ENCODE results near the gene MED12.

The MED12 gene

DNA sequence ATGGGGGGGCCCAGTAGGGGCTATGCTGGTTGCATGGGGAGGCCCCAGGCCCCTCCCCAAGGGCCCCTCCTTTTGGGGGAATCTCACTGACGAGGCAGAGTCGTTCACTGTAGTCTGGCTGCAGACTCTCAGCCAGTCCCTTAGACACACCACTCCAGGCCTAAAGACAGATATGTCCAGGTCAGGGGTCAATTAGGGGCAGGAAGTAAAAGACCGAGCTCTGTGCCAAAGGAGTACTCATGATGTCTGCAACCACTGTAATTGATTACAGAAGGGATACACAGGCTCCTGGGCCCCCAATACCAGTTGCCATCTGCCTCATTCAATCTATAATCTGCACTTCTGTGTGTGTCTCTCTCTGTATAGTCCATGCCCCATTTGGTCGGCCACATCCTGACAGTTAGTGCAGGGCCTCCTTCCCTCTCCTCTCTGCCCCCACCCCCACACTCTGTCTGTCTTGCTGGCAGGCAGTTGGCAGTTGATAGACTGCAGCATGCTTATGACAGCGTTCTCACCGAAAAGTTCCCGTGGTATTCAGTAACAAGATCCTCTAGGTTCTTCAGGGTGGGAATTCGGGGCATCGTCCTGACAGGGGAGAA lies 10.5 kb upstream of the MED12 start:
- peak; percentile 44 for DNase-seq

DNA sequence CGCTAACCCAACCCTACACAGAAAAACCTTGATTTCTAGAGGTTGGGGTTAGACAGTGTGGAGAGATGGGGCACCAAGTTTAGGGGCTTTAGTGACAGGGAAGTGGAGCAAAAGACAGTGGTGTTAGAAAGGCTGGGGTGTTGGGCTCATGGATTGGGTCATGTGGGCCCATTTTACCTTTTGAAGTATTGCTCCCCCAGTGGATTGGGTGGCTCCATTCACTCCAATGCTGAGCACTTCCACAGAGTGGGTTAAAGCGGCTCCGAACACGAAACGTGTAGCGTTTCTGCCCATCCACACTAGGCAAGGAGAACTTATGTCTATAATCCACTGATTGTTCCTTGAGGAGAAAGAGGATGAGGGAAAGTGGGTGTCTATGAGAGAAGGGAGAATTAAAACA lies 9.3 kb upstream of the MED12 start:
- no peak for DNase-seq

DNA sequence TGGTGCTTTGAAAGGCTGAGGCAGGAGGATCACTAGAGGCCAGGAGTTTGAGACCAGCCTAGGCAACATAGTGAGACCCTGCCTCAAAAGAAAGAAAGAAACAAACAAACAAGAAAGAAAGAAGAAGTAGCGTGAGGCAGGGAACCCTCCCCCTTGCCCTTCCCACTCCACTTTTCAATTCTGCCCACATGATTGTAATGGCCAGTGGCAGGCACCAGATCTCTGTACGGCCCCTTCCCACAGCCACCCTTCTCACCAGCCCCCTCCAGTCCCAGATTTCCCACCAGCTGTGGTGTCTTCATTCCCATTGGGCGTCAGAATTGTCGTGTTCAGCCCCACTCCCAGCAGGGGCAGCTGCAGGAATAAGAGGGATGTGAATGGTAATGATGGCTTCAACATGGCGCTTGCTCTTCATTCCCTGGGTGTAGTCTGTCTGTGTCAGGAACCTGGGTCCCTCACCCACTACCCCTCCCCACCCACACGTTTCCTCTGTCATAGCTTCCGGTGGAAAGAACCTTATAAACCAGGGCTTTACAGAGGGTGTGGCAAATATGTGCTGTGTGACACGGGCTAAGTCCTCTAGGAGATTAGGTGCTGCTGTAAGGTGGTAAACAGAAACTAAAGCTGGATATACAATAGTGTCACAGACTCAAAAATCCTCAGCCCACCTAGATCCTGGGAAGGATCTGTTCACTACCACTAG lies 7.1 kb upstream of the MED12 start, which contains the start of gene IL2RG:
Gene IL2RG (minus strand): TSS at position 437 of the 703 bp plus-strand sequence. CDS start 38 bp downstream, at position 399.
- peak; percentile 91 for DNase-seq

DNA sequence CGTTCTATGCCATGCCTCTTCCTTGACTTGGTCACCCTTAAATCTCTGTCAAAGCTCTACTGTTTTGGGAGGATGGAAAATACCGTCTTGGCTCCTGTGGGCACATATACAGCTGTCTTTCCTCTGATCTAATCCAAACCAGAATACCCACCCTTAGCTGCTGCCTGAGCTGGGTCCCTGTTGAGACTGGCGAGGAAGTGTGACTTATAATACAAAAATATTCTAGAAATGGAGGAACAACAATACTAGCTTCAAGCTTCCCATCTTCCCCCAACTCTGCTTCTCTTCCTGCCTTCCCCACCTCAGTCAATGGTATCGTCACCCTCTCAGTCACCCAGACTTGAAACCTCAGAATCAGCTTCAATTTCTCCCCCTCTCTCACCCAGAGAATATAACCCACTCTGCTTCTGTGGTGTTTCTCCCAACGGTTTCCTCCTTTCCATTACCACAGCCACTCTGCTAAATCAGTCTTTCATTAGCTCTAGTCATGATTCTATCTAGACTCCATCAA lies 6.4 kb upstream of the MED12 start:
- DNase-seq = peak; percentile 26

DNA sequence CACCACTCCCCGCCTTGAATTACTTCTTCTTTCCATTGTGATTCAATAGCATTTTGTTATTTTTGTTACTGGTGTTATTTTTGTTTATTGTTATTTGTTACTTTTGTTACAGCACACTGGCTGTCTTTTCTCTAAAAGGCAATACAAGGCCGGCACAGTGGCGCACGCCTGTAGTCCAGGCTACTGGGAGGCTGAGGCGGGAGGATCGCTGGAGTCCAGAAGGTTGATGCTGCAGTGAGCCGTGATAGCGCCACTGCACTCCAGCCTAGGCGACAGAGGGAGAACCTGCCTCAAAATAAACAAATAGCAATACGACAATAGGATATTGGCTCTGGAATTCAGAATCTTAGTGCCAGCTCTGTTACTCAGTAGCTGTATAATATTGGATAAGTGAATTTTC lies 1.0 kb upstream of the MED12 start:
- DNase-seq = no peak

DNA sequence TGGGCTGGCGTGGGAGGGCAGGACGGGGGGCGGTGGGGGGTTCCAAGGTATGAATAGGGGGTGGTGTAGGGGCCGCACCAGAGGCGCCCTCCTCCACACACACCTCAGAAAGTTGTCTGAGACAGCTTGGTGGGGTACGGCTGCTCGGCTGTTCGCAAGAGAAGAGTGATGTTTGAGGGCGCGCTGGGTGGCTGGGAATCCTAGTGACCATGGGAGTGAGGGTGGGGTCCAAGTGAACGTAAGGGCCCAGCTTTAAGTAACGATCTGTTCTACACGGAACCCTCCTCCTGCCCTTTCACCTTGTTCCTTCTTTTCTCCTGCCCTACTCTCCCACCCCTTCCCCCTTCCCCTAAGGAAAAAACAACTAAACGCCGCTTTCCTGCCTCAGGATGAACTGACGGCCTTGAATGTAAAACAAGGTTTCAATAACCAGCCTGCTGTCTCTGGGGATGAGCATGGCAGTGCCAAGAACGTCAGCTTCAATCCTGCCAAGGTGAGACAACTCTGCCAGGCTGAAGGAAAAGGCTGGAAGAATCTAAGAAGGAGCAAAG lies 664 bp downstream of the MED12 start:
- DNase-seq = no peak

DNA sequence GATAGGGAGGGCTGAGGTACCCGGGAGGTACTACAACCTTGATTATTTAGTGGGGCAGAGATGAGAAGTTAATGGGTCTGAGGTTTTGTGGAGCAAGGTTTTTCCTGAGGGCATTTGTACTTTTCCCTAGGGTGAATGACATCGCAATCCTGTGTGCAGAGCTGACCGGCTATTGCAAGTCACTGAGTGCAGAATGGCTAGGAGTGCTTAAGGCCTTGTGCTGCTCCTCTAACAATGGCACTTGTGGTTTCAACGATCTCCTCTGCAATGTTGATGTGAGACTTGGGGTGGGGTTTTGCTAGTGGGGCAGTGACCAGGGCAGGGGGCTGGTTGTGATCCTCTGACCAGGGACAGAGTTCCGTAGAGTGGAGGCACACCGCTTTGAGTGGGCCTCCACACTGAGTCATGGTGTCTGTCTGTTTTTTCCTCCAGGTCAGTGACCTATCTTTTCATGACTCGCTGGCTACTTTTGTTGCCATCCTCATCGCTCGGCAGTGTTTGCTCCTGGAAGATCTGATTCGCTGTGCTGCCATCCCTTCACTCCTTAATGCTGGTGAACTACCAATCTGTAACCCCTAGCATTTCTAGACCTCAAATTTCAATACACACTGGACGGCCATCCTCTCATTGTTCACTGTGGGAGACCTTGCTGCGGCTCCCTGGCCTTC lies 9.9 kb downstream of the MED12 start:
- DNase-seq = no peak

DNA sequence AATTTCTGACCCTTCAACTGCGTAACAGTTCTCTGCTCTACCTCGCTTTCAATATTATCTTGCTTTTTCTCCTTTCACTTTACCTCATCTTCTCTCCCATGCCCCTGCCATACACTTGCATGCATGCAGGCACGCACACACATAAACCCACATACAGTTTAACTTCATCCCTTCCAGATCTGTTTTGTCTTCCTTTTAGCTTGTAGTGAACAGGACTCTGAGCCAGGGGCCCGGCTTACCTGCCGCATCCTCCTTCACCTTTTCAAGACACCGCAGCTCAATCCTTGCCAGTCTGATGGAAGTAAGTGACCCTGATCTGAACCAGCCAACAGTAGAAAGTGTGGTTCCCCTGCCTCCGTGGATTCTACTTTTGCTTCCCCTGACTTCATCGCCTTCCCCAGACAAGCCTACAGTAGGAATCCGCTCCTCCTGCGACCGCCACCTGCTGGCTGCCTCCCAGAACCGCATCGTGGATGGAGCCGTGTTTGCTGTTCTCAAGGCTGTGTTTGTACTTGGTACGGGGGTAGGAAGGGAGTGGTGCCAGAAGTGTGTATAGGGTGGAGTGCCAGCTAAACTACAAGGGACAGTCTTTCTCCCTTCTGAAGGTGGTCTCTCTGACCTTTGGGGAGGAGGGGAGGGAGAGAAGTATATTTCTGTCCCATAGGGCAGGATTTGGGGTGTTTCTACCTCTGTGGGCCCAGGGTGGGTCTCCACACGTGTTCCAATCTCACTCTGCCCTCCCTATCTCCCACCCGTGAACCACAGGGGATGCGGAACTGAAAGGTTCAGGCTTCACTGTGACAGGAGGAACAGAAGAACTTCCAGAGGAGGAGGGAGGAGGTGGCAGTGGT lies 10.7 kb downstream of the MED12 start:
- DNase-seq = peak; percentile 78

DNA sequence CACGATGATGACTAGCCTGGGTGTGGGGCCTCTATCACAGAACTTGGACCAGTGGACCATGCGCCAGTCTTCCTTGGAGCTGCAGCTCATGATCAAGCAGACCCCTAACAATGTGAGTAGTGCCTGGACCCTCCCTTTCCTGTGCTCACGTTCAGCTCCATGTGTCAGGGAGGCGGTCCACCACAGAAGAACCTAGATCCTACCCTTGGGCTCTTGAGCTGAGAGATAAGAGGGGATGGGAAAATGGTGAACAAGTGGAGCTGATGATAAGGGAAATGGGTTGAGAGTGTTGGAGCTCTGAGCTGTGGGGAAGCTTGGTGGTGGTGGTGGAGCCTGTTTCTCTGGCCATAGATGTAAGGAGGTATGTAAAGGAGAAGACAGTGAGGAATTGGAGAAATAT lies 13.1 kb downstream of the MED12 start:
- no peak for DNase-seq

DNA sequence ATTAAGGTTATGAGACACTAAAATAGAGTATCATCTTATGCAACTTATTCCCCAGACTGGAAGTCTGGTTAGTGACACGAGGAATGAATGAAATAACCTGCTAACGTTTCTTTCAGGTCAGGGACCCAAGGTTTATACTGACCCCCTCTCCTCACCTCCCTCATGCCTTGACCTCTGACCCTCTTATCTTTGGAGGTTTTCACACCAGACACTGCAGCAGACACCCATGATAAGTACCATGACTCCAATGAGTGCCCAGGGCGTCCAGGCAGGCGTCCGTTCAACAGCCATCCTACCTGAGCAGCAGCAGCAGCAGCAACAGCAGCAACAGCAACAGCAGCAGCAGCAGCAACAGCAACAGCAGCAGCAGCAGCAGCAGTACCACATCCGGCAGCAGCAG lies 22.0 kb downstream of the MED12 start:
- DNase-seq = no peak

DNA sequence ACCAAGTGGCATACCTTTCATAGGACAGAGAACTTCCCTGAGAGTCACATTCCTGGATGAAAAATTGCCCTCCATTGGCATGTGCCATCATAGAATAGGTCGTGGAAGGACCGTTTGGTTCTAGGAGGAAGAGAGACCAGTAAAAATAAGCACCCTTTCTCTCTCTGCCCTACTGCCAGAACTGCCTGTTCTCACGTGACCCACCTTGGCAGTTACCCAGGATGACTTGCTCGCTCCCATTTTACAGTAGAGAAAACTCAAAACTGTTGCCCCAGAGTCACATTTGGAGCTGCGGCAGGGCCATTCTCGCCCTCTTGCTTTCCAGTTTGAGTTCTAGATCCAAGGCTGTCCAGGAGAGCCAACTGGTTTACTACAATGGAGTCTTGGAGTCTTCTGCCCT lies 25.1 kb downstream of the MED12 start:
- DNase-seq = no peak

DNA sequence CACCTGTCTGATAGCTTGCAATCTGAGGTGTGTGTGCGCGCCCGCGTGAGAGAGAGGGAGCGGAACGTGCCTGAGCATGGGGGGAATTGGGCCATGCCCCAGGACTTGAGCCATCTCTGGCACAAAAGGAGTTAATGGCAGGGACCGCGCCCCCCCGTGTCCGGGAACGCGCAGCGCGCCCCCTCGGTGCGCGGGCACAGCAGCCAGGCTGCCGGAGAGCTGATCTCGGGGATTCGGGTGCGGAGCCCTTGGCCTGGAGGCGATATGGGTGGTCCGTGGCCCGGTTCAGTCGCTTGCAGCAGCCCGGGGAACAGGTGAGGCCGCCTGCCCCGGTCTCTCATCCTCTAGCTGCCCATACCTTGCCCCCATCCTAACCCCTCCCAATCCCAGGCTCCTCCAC lies 26.3 kb downstream of the MED12 start, which contains the start of gene NLGN3:
Gene NLGN3 (plus strand): TSS at position 191 of the 400 bp plus-strand sequence. CDS start 2,909 bp downstream, outside the sequence.
- DNase-seq = no peak

DNA sequence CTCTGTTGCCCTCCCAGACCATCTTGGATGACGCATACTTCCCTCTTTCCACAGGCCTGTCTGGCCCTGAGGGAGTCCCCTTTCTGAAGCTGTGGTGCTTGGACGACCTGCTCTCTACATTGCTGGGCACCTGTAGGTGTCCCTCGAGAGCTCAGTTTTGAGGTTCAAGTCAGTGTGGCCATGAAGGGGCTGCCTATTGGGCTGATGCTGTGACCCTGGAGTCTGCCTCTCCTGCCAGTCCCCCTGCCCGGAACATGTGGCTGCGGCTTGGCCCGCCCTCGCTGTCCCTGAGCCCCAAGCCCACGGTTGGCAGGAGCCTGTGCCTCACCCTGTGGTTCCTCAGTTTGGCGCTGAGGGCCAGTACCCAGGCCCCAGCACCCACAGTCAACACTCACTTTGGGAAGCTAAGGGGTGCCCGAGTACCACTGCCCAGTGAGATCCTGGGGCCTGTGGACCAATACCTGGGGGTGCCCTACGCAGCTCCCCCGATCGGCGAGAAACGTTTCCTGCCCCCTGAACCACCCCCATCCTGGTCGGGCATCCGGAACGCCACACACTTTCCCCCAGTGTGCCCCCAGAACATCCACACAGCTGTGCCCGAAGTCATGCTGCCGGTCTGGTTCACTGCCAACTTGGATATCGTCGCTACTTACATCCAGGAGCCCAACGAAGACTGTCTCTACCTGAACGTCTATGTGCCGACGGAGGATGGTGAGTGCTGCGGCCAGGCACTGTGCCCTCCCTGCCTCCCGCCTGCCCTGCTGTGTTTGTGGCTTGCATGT lies 29.3 kb downstream of the MED12 start:
- DNase-seq = no peak

DNA sequence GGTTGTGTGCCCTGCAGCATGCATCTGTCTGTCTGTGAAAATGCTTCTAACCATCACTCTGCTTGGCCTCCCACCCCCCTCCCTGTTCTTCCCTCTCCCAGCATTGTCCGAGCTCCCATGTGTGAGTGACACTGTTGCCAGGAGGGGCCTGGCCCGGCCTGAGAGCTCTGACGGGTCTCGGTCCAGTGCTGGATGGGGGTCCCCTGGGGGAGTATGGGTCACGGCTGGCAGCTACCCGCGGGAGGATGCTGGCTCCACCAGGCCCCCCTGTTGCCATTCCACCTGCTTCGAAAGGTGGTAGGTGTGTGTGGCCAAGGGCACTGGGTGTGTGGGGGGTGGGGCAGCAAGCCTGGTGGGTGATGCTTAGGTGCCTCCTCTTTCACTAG lies 29.9 kb downstream of the MED12 start:
- no peak for DNase-seq

DNA sequence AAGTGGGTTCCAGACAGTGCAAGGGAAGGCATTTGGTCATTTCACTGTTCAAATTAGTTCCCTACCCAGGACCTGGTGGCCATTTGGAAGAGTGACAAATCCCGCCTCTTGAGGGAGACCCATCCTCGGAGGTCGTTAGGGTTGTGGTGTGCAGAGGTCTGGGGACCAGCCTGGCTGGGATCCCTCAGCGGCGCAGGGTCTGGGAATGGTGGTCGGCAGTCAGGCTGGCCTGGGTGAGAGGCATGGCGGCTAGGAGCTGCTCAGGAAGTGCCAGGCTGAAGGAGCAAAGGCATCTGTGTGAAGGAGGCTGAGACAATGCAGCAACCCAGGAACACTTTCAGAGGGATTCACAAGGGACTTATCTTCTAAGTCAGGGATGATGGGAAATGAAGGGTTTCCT lies 33.0 kb downstream of the MED12 start:
- no peak for DNase-seq

DNA sequence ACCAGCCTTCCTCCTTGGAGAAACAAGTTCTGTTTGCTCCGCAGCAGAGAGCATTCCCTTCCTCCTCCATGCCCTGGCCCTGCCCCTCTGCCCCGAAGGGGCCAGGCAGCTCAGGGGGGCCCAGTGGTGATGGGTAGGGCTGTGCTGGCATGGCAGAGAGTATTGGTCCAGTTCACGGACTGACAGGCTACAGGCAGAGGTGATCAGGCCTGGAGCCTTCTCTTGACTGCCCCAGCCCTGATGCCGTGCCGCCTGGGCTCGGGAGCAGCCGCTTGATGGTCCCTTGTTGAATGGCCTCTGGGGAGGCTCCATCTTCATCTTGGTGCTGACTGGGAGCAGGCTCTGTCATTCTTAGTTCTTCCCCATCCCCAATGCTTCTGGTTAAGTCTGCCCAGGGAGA lies 35.8 kb downstream of the MED12 start:
- no peak for DNase-seq

DNA sequence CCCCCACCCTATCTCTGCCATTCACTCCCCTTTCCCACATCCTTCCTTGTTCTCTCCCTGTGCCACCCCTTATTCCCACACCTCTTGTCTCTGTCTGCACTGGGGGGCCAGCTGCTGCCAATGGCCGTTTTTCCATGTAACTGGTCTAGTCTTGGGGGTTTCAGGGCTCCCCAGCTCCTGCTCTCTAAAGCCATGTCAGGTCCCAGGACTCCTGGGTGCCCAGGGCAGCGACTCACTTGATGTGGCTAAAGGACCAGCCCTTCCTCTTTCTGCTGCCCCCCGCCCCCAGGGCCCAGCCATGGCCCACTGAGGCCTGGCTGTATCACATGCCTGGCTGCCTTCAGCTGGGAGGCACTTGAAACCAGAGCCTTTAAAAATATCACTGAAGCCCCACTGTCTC lies 36.2 kb downstream of the MED12 start:
- no peak for DNase-seq

DNA sequence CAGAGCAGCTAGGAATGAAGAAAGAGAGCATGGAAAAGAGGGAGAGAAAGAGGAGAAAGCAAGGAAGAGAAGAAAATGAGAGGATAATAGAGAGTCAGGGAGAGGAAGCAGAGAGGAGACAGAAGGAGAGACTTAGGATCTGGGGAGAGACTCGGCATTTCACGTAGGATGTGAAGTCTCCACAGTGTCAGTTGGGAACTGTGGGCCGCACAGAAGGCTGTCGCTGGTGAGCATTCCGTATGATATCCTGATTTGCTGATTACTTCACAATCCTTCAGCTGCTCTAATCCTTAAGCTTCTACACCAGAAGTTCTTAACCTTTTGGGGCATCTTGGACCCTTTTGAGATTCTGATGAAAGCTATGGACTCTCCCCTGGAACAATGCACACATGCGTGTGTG lies 40.2 kb downstream of the MED12 start:
- DNase-seq = no peak

DNA sequence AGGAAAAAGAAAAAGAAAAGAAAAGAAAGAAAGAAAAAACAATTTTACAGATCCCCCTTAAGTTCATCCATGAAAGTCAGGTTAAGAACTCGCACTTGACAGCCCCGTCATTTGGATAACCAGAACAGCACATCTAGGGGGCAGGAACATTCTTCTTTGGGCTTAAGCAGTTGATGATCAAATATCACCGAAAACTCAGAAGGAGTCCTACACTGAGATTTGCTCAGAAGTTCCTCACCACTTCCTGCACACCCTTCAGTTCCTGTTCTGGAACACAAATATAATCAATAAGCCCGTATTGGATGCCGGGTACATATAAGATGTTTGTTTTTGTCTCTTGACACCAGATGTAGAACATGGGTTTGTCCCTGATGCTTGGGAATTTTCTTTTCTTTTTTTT lies 40.9 kb downstream of the MED12 start:
- no peak for DNase-seq

DNA sequence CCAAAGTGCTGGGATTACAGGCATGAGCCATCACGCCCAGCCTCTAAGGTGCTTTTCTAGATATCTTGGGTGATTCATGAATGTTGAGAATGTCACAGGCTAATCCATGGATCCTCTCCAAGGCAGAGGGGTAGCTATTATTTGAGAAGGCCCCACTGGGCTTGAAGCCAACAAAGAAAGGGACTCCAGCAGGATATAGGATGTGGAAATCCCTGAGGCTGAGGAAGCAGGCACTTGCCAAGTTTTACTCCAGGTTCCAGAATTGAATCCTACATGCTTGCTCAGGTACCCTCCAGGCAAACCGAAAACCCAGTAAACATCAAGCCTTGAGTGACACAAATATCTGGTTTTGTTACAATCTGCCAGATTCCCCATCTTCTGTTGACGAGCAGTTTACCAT lies 42.1 kb downstream of the MED12 start:
- DNase-seq = no peak

DNA sequence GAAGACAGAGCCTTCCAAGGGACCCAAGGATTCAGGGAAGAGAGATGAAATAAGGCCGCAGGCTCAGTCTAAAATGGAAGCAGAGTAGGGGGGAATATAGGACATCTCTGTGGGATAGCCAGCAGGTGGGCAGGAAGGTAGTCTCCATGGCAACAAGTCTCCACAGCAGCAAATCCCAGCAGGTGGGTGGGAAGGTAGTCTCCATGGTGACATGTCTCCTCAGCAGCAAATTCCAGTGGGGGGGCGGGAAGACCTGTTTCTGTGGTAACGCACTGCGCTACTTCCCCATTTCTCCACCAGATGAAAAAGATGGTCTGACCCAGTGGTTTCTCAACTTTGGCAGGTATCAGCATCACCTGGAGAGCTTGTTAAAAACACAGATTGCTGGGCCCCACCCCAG lies 44.6 kb downstream of the MED12 start:
- no peak for DNase-seq

DNA sequence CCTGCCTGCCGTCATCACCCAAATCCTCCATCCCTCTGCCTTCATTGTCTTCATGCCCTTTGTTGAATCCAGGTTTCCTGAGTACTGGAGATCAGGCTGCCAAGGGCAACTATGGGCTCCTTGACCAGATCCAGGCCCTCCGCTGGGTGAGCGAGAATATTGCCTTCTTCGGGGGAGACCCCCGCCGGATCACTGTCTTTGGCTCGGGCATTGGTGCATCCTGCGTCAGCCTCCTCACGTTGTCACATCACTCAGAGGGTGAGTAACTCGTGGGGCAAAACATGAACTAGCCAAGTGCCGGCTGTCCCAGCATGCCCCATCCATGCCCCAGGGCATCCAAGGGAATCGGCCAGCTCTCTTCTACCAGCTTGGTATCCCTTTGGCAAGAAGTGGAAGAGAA lies 45.7 kb downstream of the MED12 start:
- DNase-seq = no peak

Measured in CD4-positive, alpha-beta T cell treated with Interleukin-15 for 1 hour (primary cell).